K562 (cell line): ENCODE results near the gene FLAD1. TPM values are rescaled to one million over a fixed set of nuclear protein-coding genes. Genes with fewer than 3 reads are reported as not detected.

Experiments used
- BACH1 ChIP-seq: fragments of 200-800 bp; sonication (Bioruptor generic); IDR thresholded peaks from 2 replicates; pipeline ENCODE4 v1.6.1; 2016; ENCODE audit warnings: missing genetic modification characterization, missing compliant biosample characterization
- BCOR ChIP-seq: fragments of 450-650 bp; IDR thresholded peaks from 2 replicates; pipeline ENCODE4 v1.6.1; 2016
- CSDE1 ChIP-seq, 2 experiments: fragments of 450-650 bp; IDR thresholded peaks; 2 replicates each; pipeline ENCODE4 v1.6.1; 2016; ENCODE audit warnings: mild to moderate bottlenecking in 1 of 2
- KDM1A ChIP-seq, 2 experiments: fragments of 450-650 bp; IDR thresholded peaks; 2 replicates each; pipeline ENCODE4 v1.6.1; 2016; ENCODE audit warnings: mild to moderate bottlenecking in 2 of 2
- LCOR ChIP-seq: sonication (generic); formaldehyde crosslinking; IDR thresholded peaks from 2 replicates; pipeline ENCODE4 v1.8.0; 2022; ENCODE audit warnings: mild to moderate bottlenecking, missing genetic modification reagents
- PML ChIP-seq: IDR thresholded peaks from 2 replicates; pipeline ENCODE4 v1.6.1; 2012; ENCODE audit warnings: low read length, inconsistent platforms
- POLR3G ChIP-seq: IDR thresholded peaks from 2 replicates; pipeline ENCODE4 v1.6.1; 2011; ENCODE audit not compliant: insufficient read length, insufficient replicate concordance; ENCODE audit errors: extremely low read depth
- TRIM24 ChIP-seq, 2 experiments: fragments of 450-650 bp; IDR thresholded peaks; 2 replicates each; pipeline ENCODE4 v1.6.1; 2016
- ZNF134 ChIP-seq: fragments of 250-450 bp; sonication (Bioruptor Pico); conservative IDR thresholded peaks from 2 replicates; pipeline ENCODE4 v1.4.0; 2020
- ZNF239 ChIP-seq: fragments of 250-450 bp; sonication (Bioruptor Pico); IDR thresholded peaks from 2 replicates; pipeline ENCODE4 v1.4.0; 2020; ENCODE audit warnings: mild to moderate bottlenecking
- ZNF766 ChIP-seq: fragments of 200-800 bp; sonication (Bioruptor generic); conservative IDR thresholded peaks from 2 replicates; pipeline ENCODE4 v1.6.1; 2016; ENCODE audit warnings: missing genetic modification characterization, missing compliant biosample characterization
- polyA plus RNA-seq, 8 experiments: library from polyadenylated mRNA; depleted of rRNA in 4 of 8; stranded (reverse) in 5 of 8; unstranded in 3 of 8; fragments of >200 nt; fragmentation: Nextera tagmentation in 2 of 8; fragmentation: Illumina TruSeq in 1 of 8; extraction: Ambion mirVana in 2 of 8; extraction: Trizol in 1 of 8; gene quantifications; 2 replicates each; pipeline versions ENCODE4 v1.2.1 to v1.2.3, GENCODE V29; 2011 to 2014; ENCODE audit warnings: inconsistent platforms in 1 of 8, missing spikeins in 1 of 8
- total RNA-seq, 7 experiments: library from RNA; depleted of rRNA in 6 of 7; stranded (reverse); fragments of >200 nt in 6 of 7; fragmentation: Illumina TruSeq in 2 of 7; extraction: Trizol in 2 of 7; gene quantifications; 2 replicates each; pipeline versions ENCODE4 v1.2.1 to v1.2.3, GENCODE V29; 2011 to 2021; ENCODE audit warnings: low replicate concordance in 1 of 7
- TF ChIP-seq, protein P1 (sequence below): sonication (generic); formaldehyde crosslinking; IDR thresholded peaks from 2 replicates; pipeline ENCODE4 v1.8.0; 2022; ENCODE audit warnings: mild to moderate bottlenecking, missing genetic modification reagents
- TF ChIP-seq, protein P2 (sequence below): fragments of 450-650 bp; IDR thresholded peaks from 2 replicates; pipeline ENCODE4 v1.6.1; 2018; ENCODE audit not compliant: partially characterized antibody
- TF ChIP-seq, protein P3 (sequence below): fragments of 450-650 bp; formaldehyde crosslinking; conservative IDR thresholded peaks from 2 replicates; pipeline ENCODE4 v1.4.0; 2022; ENCODE audit warnings: mild to moderate bottlenecking, missing genetic modification characterization
- TF ChIP-seq, protein P4 (sequence below): sonication (generic); formaldehyde crosslinking; IDR thresholded peaks from 2 replicates; pipeline ENCODE4 v1.8.0; 2022; ENCODE audit warnings: mild to moderate bottlenecking, missing genetic modification reagents
- TF ChIP-seq, protein P5 (sequence below): fragments of 250-450 bp; sonication (Bioruptor Pico); IDR thresholded peaks from 2 replicates; pipeline ENCODE4 v1.8.0; 2022; ENCODE audit warnings: inconsistent platforms, mild to moderate bottlenecking, moderate library complexity, borderline replicate concordance

The FLAD1 gene
- total and polyA plus RNA-seq, 9 of the 15 experiments (the other 6 are each of a cell fraction or from before 2014, with no cell fraction given): 24.9 to 85.8 (median 67.0) TPM

DNA sequence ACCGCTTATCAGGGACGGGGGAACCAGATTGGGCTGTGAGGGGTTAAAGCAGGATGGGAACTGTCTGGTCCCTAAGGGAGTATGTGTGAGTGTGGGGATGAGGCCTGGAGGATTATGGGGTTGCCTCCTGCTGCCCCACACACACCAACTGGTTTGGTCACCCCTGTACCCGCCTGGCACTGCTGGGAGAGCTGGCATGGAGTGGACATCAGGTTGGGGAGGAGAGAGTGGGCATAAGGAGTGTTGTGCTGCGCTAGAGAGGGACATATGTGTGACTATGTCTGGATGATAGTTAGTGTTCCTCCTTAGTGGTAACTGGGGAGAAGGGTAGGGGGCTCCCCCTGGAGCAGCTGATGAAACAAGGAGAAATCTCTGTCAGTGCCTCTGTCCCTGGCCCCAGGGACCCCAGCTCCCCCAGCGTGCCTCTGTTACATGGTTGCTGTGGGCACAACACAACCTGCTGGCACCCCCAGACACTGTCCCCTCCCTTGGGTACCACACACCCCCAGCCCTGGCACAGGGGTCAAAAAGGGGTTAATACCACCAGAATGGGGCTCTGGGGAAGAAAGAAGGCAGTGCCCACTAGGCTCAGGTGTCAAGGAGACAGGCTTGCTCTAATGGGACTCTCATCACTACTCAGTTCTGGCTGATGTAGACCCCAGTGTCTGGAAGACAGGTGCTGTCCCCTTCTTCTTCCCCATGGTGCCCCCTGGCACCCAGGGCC, 21.4 kb downstream of the FLAD1 start (continued):
- TF ChIP-seq ZNF134 (CRISPR knock-in tag): no peak
- no peak for TF ChIP-seq CSDE1 (IDR thresholded peaks at IDR 0.05)
- TF ChIP-seq, protein P1, sequence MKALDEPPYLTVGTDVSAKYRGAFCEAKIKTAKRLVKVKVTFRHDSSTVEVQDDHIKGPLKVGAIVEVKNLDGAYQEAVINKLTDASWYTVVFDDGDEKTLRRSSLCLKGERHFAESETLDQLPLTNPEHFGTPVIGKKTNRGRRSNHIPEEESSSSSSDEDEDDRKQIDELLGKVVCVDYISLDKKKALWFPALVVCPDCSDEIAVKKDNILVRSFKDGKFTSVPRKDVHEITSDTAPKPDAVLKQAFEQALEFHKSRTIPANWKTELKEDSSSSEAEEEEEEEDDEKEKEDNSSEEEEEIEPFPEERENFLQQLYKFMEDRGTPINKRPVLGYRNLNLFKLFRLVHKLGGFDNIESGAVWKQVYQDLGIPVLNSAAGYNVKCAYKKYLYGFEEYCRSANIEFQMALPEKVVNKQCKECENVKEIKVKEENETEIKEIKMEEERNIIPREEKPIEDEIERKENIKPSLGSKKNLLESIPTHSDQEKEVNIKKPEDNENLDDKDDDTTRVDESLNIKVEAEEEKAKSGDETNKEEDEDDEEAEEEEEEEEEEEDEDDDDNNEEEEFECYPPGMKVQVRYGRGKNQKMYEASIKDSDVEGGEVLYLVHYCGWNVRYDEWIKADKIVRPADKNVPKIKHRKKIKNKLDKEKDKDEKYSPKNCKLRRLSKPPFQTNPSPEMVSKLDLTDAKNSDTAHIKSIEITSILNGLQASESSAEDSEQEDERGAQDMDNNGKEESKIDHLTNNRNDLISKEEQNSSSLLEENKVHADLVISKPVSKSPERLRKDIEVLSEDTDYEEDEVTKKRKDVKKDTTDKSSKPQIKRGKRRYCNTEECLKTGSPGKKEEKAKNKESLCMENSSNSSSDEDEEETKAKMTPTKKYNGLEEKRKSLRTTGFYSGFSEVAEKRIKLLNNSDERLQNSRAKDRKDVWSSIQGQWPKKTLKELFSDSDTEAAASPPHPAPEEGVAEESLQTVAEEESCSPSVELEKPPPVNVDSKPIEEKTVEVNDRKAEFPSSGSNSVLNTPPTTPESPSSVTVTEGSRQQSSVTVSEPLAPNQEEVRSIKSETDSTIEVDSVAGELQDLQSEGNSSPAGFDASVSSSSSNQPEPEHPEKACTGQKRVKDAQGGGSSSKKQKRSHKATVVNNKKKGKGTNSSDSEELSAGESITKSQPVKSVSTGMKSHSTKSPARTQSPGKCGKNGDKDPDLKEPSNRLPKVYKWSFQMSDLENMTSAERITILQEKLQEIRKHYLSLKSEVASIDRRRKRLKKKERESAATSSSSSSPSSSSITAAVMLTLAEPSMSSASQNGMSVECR (CRISPR knock-in tag): no peak
- TF ChIP-seq ZNF766: no peak
- TF ChIP-seq, protein P2, sequence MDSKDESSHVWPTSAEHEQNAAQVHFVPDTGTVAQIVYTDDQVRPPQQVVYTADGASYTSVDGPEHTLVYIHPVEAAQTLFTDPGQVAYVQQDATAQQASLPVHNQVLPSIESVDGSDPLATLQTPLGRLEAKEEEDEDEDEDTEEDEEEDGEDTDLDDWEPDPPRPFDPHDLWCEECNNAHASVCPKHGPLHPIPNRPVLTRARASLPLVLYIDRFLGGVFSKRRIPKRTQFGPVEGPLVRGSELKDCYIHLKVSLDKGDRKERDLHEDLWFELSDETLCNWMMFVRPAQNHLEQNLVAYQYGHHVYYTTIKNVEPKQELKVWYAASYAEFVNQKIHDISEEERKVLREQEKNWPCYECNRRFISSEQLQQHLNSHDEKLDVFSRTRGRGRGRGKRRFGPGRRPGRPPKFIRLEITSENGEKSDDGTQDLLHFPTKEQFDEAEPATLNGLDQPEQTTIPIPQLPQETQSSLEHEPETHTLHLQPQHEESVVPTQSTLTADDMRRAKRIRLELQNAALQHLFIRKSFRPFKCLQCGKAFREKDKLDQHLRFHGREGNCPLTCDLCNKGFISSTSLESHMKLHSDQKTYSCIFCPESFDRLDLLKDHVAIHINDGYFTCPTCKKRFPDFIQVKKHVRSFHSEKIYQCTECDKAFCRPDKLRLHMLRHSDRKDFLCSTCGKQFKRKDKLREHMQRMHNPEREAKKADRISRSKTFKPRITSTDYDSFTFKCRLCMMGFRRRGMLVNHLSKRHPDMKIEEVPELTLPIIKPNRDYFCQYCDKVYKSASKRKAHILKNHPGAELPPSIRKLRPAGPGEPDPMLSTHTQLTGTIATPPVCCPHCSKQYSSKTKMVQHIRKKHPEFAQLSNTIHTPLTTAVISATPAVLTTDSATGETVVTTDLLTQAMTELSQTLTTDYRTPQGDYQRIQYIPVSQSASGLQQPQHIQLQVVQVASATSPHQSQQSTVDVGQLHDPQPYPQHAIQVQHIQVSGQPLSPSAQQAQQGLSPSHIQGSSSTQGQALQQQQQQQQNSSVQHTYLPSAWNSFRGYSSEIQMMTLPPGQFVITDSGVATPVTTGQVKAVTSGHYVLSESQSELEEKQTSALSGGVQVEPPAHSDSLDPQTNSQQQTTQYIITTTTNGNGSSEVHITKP: no peak
- TF ChIP-seq, protein P3, sequence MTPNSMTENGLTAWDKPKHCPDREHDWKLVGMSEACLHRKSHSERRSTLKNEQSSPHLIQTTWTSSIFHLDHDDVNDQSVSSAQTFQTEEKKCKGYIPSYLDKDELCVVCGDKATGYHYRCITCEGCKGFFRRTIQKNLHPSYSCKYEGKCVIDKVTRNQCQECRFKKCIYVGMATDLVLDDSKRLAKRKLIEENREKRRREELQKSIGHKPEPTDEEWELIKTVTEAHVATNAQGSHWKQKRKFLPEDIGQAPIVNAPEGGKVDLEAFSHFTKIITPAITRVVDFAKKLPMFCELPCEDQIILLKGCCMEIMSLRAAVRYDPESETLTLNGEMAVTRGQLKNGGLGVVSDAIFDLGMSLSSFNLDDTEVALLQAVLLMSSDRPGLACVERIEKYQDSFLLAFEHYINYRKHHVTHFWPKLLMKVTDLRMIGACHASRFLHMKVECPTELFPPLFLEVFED (CRISPR knock-in tag): no peak
- TF ChIP-seq BCOR: no peak
- TF ChIP-seq LCOR (CRISPR knock-in tag): peak; percentile 44; the same call in 1 of the 2 replicates
- peak in 1 of 2 experiments; percentile 6; a peak in 1 of 4 replicates for TF ChIP-seq TRIM24 (IDR thresholded peaks at IDR 0.05)
- no peak for TF ChIP-seq ZNF239 (CRISPR knock-in tag)
- TF ChIP-seq BACH1 (tag): 0 out of 2 replicates have a peak, but pooled peaks have one; percentile 48
- TF ChIP-seq, protein P4, sequence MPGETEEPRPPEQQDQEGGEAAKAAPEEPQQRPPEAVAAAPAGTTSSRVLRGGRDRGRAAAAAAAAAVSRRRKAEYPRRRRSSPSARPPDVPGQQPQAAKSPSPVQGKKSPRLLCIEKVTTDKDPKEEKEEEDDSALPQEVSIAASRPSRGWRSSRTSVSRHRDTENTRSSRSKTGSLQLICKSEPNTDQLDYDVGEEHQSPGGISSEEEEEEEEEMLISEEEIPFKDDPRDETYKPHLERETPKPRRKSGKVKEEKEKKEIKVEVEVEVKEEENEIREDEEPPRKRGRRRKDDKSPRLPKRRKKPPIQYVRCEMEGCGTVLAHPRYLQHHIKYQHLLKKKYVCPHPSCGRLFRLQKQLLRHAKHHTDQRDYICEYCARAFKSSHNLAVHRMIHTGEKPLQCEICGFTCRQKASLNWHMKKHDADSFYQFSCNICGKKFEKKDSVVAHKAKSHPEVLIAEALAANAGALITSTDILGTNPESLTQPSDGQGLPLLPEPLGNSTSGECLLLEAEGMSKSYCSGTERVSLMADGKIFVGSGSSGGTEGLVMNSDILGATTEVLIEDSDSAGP: no peak
- TF ChIP-seq, protein P5, sequence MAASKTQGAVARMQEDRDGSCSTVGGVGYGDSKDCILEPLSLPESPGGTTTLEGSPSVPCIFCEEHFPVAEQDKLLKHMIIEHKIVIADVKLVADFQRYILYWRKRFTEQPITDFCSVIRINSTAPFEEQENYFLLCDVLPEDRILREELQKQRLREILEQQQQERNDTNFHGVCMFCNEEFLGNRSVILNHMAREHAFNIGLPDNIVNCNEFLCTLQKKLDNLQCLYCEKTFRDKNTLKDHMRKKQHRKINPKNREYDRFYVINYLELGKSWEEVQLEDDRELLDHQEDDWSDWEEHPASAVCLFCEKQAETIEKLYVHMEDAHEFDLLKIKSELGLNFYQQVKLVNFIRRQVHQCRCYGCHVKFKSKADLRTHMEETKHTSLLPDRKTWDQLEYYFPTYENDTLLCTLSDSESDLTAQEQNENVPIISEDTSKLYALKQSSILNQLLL: no peak
- TF ChIP-seq POLR3G: no peak
- TF ChIP-seq KDM1A (IDR thresholded peaks at IDR 0.05): 0 out of 4 replicates have a peak, but pooled peaks of 1 of the 2 experiments have one; percentile 37
- no peak for TF ChIP-seq PML
